HG03457 (cell line): ENCODE measurements around the gene RNASEH1.

Experiments used
- ATAC-seq: cut with Tn5 transposase; IDR thresholded peaks from one replicate; pipeline ENCODE4 v1.9.1; 2021; ENCODE audit warnings: moderate number of reproducible peaks; ENCODE audit not compliant: unreplicated experiment

RNASEH1 gene

GRCh38 chr2:3558205-3559014 is at the start of gene RNASEH1:
Gene RNASEH1, minus strand, starts transcription at chr2:3558333. Its CDS starts 73 bp downstream, at chr2:3558260.
- ATAC-seq = peak; percentile 97

- ATAC-seq = no peak
Observed at GRCh38 chr2:3606370-3607201, 48.5 kb upstream of the RNASEH1 start.

- no peak for ATAC-seq
Observed at GRCh38 chr2:3606028-3606369, 47.9 kb upstream of the RNASEH1 start.

- no peak for ATAC-seq
Observed at GRCh38 chr2:3604991-3605961, 47.1 kb upstream of the RNASEH1 start.

- ATAC-seq = no peak
Observed at GRCh38 chr2:3604207-3604877, 46.2 kb upstream of the RNASEH1 start.

- no peak for ATAC-seq
Observed at GRCh38 chr2:3603536-3604206, 45.5 kb upstream of the RNASEH1 start.

- ATAC-seq = no peak
Observed at GRCh38 chr2:3602553-3603339, 44.6 kb upstream of the RNASEH1 start.

- no peak for ATAC-seq
Observed at GRCh38 chr2:3601561-3602271, 43.6 kb upstream of the RNASEH1 start.

- ATAC-seq = no peak
Observed at GRCh38 chr2:3600256-3600855, 42.2 kb upstream of the RNASEH1 start.

- ATAC-seq = no peak
Observed at GRCh38 chr2:3598912-3599854, 41.0 kb upstream of the RNASEH1 start.

- no peak for ATAC-seq
Observed at GRCh38 chr2:3598197-3598910, 40.2 kb upstream of the RNASEH1 start.

GRCh38 chr2:3597567-3597966 is 39.4 kb upstream of the RNASEH1 start:
- ATAC-seq = no peak

GRCh38 chr2:3596901-3597417 is 38.8 kb upstream of the RNASEH1 start:
- no peak for ATAC-seq

- ATAC-seq = peak; percentile 92
Observed at GRCh38 chr2:3595985-3596384, 37.9 kb upstream of the RNASEH1 start.

GRCh38 chr2:3595404-3595803 is 37.3 kb upstream of the RNASEH1 start:
- ATAC-seq = no peak
